Panc1 (cell line): ENCODE measurements around the gene ARHGAP32. TPM values are rescaled to one million over a fixed set of nuclear protein-coding genes. Genes with fewer than 3 reads are reported as not detected.

ENCODE experiments used
- ATAC-seq: fragments of 200-7000 bp; cut with Tn5 transposase; 2 replicates; pipeline ENCODE4 v1.9.1; 2020; ENCODE audit warnings: mild to moderate bottlenecking, moderate library complexity
- BruUV-seq: library from RNA; stranded (reverse); fragments of 400-500 nt; replicated peaks from 2 replicates; lab custom pipeline; 2021; lab: Mats Ljungman, UMichigan
- CTCF ChIA-PET: fragments of 300-600 bp; sonication (Branson Sonifier 250); formaldehyde crosslinking; loops from one replicate; lab custom pipeline; 2022; ENCODE audit warnings: antibody characterized with exemption; lab: Charles Lee
- POLR2A ChIA-PET: fragments of 300-600 bp; sonication (Branson Sonifier 250); formaldehyde crosslinking; loops from one replicate; lab custom pipeline; 2022; ENCODE audit warnings: antibody characterized with exemption; lab: Charles Lee
- DNase-seq: peaks from one replicate; pipeline ENCODE4 v3.0.0-alpha.2; 2010; ENCODE audit warnings: low read depth, low spot score
- H3K27ac ChIP-seq: 2 replicates; pipeline ENCODE4 v1.5.1; 2011; ENCODE audit warnings: mild to moderate bottlenecking, low read length, inconsistent platforms
- H3K27me3 ChIP-seq: fragments of 200-500 bp; sonication (Bioruptor generic); 2 replicates; pipeline ENCODE4 v1.6.0; 2014; ENCODE audit warnings: low read length, inconsistent platforms; ENCODE audit not compliant: control insufficient read depth, insufficient read depth
- H3K36me3 ChIP-seq: fragments of 200-500 bp; sonication (Bioruptor generic); 2 replicates; pipeline ENCODE4 v1.5.1; 2014; ENCODE audit warnings: inconsistent platforms, mild to moderate bottlenecking, low read length, moderate library complexity; ENCODE audit not compliant: control insufficient read depth, insufficient read depth
- H3K4me1 ChIP-seq: 2 replicates; pipeline ENCODE4 v1.5.1; 2011; ENCODE audit warnings: inconsistent platforms, mild to moderate bottlenecking, low read length, moderate library complexity; ENCODE audit not compliant: control insufficient read depth, insufficient read depth
- H3K4me3 ChIP-seq, 2 experiments: 2 replicates each; pipeline ENCODE4 v1.5.1; 2011 to 2012; ENCODE audit warnings: low read depth in 2 of 2, low read length in 2 of 2, mild to moderate bottlenecking in 2 of 2, inconsistent platforms in 1 of 2, moderate library complexity in 1 of 2
- H3K9me3 ChIP-seq: fragments of 200-500 bp; sonication (Bioruptor generic); 2 replicates; pipeline ENCODE4 v1.5.1; 2014; ENCODE audit warnings: low read depth, mild to moderate bottlenecking, inconsistent platforms, low read length, moderate library complexity; ENCODE audit not compliant: control insufficient read depth, insufficient read depth
- CTCF ChIP-seq: fragments of 450-650 bp; IDR thresholded peaks from 2 replicates; pipeline ENCODE4 v1.5.1; 2017; ENCODE audit warnings: mild to moderate bottlenecking
- POLR2AphosphoS5 ChIP-seq: IDR thresholded peaks from 2 replicates; pipeline ENCODE4 v1.6.1; 2012; ENCODE audit warnings: mild to moderate bottlenecking, low read depth, low read length, moderate library complexity
- REST ChIP-seq, 2 experiments: IDR thresholded peaks; 2 replicates each; pipeline ENCODE4 v1.6.1; 2011 to 2012; ENCODE audit warnings: low read depth in 2 of 2, control low read depth in 1 of 2, low read length in 1 of 2, mild to moderate bottlenecking in 1 of 2, moderate library complexity in 1 of 2; ENCODE audit not compliant: insufficient read depth in 1 of 2
- SIN3A ChIP-seq: IDR thresholded peaks from 2 replicates; pipeline ENCODE4 v1.6.1; 2012; ENCODE audit warnings: low read depth, mild to moderate bottlenecking, low read length, moderate library complexity, borderline replicate concordance; ENCODE audit not compliant: insufficient read depth
- TCF7L2 ChIP-seq: IDR thresholded peaks from 2 replicates; pipeline ENCODE4 v1.6.1; 2011; ENCODE audit warnings: mild to moderate bottlenecking, low read depth, low read length, inconsistent platforms
- in situ Hi-C: cut with HindIII; loops from 2 replicates; pipeline ENCODE4 v1.10.0; 2016; ENCODE audit warnings: low sequenced_read_pairs, low pct_unique_long_range_greater_than_20kb
- intact Hi-C: fragments of 100-400 bp; cut with micrococcal nuclease; formaldehyde crosslinking; loops from one replicate; pipeline ENCODE4 v1.10.0; 2022; ENCODE audit not compliant: unreplicated experiment
- total RNA-seq: library from RNA; stranded (reverse); gene quantifications from one replicate; pipeline ENCODE4 v1.2.1, GENCODE V29; 2021; ENCODE audit not compliant: unreplicated experiment

The ARHGAP32 gene
- total RNA-seq, 1 experiment from 2014 or later: 44.6 TPM

GRCh38 chr11:128917144-128917724, 274.9 kb downstream of the ARHGAP32 start:
- DNase-seq (no peak), ATAC-seq (no peak)
- no peaks in the 10 kb centered on the region for H3K27me3 ChIP-seq
- no TSS peak for BruUV-seq
- intact Hi-C loops: no loop called here
- H3K9me3 ChIP-seq: no peaks in the 10 kb centered on the region
- in situ Hi-C loops: no loop called here
- no peak overlapping the region for H3K4me3 ChIP-seq
- CTCF ChIA-PET: no interaction called here
- POLR2A ChIA-PET: interaction anchor here (0.7 kb wide), 1 partner anchor 17 kb away, joined by 6 read pairs; no protein-coding TSS in a partner anchor
- no peaks in the 10 kb centered on the region for H3K36me3 ChIP-seq
- H3K27ac ChIP-seq: no peak overlapping the region
- TF ChIP-seq REST (IDR thresholded peaks at IDR 0.05; ENCODE audit: insufficient read depth in 1 of 2, low read depth in 2 of 2, low read length in 1 of 2): no peak
- no peak for TF ChIP-seq TCF7L2
- TF ChIP-seq CTCF: no peak
- no peak for TF ChIP-seq SIN3A
- TF ChIP-seq POLR2AphosphoS5: no peak
- no peaks in the 10 kb centered on the region for H3K4me1 ChIP-seq

GRCh38 chr11:128916681-128917080, 275.4 kb downstream of the ARHGAP32 start:
- no TSS peak for BruUV-seq

More at GRCh38 chr11:128916681-128917080, 275.4 kb downstream of the ARHGAP32 start:
- Histone ChIP-seq H3K4me1 (no peaks in the 10 kb centered on the region), H3K27me3 (no peaks in the 10 kb centered on the region), H3K36me3 (no peaks in the 10 kb centered on the region), H3K9me3 (no peaks in the 10 kb centered on the region), H3K27ac (no peak overlapping the region), H3K4me3 (no peak overlapping the region)
- no peak for TF ChIP-seq SIN3A
- no peak for TF ChIP-seq POLR2AphosphoS5
- no peak for TF ChIP-seq TCF7L2
- no peak for TF ChIP-seq CTCF
- no peak for TF ChIP-seq REST (IDR thresholded peaks at IDR 0.05; ENCODE audit: insufficient read depth in 1 of 2, low read depth in 2 of 2, low read length in 1 of 2)
- in situ Hi-C loops: no loop called here
- no peak for ATAC-seq
- ChIA-PET CTCF (no interaction called here), POLR2A (no interaction called here)
- intact Hi-C loops: no loop called here
- DNase-seq: no peak
